Middle frontal gyrus (tissue), 1 donor: ENCODE results near the gene NFYC.

ENCODE experiments used
- DNase-seq: peaks from one replicate; pipeline ENCODE4 v3.0.0-alpha.2; 2015; ENCODE audit warnings: low spot score; ENCODE audit errors: extremely low spot score

Gene NFYC

DNA sequence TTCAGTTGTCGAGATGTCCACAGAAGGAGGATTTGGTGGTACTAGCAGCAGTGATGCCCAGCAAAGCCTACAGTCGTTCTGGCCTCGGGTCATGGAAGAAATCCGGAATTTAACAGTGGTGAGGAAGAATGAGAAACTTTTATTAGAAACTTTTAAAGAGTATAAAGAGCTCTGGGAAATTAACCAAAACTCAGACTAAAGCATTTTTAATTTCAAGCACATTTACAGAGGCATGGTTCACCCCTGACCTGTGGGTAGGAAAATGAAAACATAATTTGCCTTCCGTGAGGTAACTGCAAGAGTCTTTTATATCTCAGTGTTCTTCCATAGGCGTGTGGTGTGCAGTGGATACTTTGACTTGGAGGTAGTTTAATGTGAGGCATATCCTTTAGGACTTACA lies 47.3 kb downstream of the NFYC start:
- DNase-seq: no peak

GRCh38 chr1:40739455-40740008 lies 48.0 kb downstream of the NFYC start:
- no peak for DNase-seq

GRCh38 chr1:40740039-40740996 lies 48.8 kb downstream of the NFYC start:
- no peak for DNase-seq

DNA sequence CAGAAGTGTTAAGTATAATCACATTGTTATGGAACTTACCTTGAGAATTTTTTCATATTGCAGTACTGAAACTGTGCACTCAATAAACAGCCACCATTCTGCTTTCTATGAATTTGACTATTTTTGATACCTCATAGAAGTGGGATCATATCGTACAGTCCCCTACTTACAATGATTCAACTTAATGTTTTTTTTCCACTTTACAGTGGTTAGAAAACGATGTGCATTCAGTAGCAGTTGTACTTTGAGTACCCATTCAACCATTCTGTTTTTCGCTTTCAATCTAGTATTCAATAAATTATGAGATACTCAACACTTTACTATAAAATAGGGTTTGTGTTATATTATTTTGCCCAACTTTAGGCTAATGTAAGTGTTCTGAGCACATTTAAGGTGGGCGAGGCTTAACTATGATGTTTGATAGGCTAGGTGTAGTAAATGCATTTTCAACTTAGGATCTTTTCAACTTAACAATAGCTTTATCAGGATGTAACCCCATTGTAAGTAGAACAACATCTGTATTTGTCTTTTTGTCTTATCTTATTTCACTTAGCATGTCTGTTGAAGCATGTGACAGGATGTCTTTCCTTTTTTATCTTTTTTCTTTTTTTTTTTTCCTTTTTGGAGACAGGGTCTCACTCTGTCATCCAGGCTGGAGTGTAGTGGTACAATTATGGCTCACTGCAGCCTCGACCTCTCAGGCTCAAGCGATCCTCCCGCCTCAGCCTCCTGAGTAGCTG lies 49.7 kb downstream of the NFYC start:
- no peak for DNase-seq

DNA sequence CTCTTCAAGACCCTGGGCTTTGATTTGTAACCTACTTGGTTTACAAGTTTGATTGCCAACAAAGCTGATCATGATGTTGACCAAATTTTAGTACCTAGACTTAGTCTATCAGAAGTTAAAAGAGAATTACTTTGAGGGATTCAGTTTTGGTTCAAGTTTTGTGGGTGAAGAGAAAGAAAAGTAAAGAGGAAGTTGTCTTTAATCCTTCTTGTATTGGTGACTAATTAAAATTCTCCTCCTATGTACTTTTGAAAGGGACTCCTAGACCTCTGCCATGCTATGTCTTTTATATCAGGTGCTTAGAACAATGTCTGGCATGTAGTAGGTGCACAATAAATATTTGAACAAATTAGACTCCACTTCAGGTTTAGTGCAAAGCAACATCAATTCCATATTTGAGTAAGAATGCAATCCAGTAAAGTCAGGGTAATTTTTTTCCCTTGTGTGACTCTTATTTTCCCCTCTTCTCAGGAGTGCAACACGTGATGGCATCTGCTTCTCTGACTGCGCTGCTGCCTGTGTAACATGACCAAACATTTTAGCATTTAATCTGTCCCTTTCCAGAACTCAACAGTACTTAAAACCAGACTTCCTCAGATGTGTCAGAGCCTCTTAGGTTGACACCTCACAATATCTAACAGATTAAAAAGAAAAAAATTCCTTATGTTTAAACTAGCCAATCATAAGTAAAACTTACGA lies 51.0 kb downstream of the NFYC start:
- no peak for DNase-seq

DNA sequence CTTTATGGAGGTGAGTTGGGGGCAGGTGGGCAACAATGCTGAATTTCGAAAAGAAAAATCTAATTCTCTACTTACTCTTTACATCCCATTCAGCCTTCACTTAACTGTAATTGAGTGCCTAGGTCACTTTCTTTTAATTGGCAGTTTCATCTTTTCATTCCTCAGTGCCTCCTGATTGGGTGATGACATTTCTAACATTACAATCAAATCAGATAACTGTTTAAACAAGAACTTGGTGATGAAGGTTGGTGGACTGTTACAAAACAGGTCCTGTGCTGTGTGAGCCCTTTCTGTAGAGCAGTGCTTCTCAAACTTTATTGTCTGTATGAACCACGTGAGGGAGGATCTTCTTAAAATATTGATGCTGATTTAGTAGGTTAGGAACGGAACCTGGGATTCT lies 51.9 kb downstream of the NFYC start:
- no peak for DNase-seq

DNA sequence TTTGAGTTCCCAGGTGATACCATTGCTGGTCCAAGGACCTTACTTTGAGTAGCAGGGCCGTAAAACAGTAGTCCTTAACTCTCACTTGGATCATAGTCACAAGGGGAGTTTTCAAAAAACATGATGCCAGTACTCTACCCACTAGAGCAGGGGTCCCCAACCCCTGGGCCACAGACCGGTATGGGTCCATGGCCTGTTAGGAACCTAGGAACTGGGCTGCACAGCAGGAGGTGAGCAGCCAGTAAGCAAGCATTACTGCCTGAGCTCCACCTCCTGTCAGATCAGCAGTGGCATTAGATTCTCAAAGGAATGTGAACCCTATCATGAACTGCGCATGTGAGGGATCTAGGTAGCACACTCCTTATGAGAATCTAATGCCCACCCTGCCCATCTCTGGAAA lies 52.4 kb downstream of the NFYC start:
- no peak for DNase-seq

DNA sequence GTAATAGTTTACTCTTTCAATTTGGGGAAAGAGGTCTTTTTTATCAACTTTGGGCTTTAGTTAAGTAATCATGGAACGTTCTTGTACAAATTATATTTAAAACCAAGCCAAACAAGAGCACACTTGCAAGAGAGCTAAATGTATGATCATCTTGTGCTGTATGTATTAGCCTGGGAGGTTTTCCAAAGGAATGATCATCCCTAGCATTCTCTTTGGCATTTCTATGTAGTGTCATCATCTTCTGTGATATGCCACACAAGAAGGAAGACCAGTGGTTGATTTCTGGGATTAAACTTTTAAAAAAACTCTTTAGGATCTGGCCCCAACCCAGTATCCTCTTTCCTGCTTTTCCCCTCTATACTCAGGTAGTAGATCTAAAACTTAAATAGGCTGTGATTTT lies 53.7 kb downstream of the NFYC start:
- DNase-seq: no peak

DNA sequence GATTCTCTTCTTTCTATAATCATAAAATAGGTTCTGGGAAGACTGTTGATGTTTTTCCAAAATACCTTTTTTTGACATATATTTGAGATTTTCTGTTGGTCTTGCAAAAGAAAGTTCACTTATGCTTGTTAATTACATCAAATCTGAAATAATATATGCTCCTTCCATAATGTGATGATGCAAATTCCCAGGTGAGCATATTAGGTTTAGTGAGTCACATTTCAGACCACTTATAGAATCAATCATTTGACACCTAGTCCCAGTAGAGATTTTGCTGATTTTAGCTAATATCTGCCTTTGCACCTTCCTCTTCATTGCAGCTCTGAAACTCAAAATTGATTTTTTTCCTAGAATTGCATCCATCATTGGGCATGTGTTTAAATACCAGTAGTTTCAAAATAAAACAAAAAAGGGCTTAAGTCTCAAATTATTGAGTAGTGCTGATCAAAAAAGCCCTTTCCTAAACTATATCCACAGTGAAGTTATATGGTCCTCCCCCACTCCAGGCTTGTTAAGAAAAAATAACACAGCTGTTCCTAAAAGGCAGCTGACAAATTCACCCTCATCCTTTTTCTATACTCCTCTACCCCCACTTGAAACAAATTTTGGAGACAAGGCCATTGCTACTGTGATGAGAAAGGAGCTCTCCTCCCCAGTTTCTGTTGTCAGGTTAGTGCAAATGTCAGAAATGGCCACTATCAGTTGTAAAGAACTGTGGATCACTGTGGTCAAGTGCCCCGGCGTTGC lies 55.0 kb downstream of the NFYC start:
- no peak for DNase-seq

DNA sequence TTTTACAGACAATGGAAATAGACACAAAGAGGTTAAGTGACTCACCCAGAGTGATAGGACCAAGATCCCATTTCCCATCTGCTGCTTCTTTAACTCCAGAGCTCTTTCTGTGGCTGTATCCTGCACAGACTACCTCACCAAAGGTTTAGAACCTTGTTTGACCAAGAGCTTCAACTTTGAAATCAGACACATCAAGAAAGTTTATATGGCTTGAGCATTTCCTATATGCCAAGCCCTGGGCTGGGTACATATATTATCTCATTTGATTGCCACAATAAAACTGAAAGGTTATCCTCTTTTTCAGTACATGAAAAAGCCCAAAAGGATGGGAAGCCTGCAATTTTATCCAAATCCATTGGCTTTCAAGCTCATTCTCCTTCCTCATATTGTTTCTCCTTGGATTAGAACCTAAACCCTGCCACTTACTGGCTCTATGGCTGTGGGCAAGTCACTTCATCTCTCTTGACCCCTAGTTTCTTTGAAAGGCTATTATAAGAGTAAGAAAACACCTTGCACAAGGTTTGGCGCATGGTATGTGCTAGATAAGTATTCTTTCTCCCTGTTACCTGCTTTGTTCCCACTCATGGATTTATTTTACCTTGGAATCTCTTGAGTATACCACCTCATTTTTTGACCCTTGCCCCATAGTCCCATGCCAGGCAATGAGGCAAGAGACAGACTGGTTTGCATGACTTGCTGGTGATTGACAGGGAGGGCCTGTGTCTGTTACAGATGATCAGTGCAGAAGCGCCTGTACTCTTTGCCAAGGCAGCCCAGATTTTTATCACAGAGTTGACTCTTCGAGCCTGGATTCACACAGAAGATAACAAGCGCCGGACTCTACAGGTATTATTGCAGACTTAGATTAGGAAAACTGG lies 57.6 kb downstream of the NFYC start:
- no peak for DNase-seq

DNA sequence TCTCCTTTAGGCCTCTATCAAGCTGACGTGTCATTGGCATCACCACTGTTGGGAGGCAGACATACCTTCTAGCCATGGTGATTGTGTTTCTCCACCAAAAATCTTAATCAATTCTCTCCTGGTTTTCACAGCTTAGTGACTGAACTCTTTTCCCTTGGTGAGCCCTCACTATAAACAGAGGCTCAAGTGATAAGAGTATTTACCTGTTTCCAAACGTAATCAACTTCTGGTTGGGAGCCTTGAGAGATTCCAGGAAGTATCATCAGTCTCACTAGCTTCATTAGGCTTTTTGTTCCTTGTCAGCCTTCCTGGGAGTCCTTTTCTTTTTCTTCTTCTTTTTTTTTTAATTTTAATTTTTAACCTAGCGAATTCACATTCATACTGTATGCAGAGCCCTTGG lies 58.3 kb downstream of the NFYC start:
- no peak for DNase-seq

DNA sequence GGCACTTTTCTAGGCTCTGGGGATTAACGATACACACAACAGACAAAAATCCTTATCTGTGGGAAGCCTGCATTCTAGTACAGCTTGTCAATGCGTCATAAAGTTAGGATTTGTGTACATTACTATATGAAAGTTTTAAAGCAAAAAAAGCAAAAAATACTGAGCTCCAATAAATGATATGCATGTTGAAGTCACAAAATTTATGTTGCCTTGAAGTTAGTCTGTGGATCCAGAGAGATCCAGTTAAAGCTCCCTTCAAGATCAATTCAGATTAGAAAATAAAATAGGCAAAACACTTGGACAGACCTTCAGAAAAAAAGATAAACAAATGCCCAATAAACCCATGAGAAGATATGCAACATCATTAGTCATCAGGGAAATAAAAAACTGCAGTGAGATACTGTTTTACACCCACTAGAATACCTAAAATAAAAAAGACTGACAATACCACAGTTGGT lies 59.0 kb downstream of the NFYC start:
- no peak for DNase-seq

DNA sequence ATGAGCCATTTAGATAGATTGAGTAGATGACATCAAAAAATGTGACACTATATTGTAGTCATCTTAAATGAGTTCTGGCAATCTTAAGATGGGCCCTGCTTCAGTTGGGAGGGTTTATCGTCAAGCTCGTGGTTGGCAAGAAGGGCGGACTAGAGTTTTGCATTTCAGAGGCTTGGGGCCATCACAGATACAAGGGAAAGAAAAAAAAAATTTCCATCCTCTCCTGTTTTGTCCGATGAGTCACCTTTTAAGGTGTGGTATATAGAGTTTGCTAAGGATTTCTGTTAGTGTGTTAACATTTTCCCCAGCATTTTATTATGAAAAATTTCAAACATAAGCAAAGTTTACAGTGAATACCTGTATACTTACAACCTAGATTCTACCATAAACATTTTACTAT lies 60.3 kb downstream of the NFYC start:
- no peak for DNase-seq

DNA sequence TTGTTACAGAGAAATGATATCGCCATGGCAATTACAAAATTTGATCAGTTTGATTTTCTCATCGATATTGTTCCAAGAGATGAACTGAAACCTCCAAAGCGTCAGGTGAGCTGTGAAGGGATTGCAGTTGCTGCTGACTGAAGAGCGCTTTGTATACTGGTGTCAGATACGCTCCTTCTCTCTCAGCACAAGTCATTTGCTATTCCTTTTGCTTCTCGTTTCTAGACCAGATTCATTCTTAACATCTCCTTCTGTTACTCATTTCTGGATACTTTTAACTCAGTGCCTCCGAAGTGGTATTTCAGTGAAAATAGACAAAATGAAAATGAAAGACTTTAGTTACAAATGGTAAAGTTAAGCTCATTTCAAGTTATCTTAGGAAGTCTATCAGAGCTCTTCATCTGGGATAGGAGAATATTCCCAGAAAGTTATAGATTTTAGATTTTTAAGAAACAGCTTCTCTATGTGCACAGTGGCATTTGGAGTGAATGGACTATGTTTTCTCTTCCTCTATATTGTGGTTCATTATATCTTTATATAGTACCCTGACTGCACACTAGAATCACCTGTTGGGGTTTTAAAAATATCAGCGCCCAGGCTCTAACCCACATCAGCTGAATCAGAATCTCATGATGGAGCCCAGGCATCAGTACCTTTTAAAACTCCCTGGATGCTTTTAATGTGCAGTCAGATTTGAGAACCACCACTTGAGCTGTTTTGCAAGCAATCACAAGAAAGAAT lies 61.8 kb downstream of the NFYC start:
- DNase-seq: no peak

DNA sequence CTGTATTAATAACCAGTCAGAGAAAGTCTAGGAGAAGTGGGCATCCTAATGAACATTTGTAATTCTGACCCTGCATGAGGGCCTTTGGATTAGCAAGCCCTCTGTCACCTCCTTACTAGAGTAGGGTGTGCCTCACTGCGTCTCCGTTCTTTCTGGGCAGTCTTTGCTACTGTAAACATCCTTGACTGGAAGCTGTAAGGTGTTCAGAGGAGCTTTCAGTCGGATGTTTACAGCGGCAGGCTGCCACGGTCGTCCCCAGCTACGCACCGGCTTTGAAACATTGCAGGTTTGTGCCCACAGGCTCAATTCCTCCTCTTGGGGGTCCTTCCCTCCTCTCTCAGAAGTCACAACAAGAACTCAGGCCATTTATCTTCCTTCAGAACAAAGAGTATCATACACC lies 62.7 kb downstream of the NFYC start:
- DNase-seq: no peak

GRCh38 chr1:40755067-40755466 lies 63.6 kb downstream of the NFYC start:
- no peak for DNase-seq

DNA sequence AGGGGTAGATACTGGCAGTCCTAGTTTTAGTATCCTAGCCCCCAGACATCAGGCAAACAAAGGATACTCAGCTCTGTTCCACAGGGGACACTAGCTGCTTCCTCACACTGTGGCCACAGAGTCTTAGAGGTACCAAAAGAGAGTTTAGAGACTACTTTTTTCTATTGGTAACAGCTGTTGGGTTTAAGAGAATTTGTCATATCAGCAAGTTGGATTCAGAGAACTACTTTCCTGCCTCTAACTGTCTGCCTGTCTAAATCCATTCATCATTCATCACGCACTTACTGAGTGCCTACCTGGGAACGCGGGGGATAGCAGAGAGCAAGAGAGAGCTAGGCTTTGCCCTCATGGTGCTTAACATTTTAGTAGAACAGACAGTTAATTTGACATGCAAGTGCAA lies 65.0 kb downstream of the NFYC start:
- no peak for DNase-seq

DNA sequence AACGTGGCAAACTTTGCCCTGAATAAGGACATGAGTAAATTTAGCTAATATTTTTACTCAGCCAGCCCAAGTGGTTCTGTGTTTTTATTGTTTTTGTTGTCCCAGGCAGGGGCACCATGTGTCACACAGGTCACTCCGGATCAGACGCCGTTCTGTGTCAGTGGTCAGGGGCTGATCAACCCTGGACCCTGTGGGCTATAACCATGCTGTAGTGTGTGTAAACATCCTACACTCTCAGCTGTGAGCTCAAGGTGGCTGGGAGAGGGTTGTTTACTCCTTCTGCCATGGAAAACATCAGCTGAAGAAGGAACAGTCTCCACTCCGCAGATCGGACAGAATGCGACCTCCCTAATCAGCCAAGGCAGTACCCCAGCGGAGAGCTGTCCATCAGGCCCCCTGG lies 65.6 kb downstream of the NFYC start:
- no peak for DNase-seq

GRCh38 chr1:40758004-40758403 lies 66.5 kb downstream of the NFYC start:
- DNase-seq: no peak
